Keratinocyte (primary cell): ENCODE measurements around the gene MTMR1. TPM values are rescaled to one million over a fixed set of nuclear protein-coding genes. Genes with fewer than 3 reads are reported as not detected.

Experiments used
- DNase-seq: peaks from one replicate; pipeline ENCODE4 v3.0.0-alpha.2; 2011; ENCODE audit warnings: low read depth, missing footprints, low spot score
- FAIRE-seq: peaks from 2 replicates; lab custom pipeline; 2011; peaks lifted over from hg19 to GRCh38; lab: Jason Lieb, UNC
- H2AFZ ChIP-seq: 2 replicates; pipeline ENCODE4 v1.6.0; 2012; ENCODE audit warnings: low read length, control low read depth, inconsistent platforms; ENCODE audit not compliant: control insufficient read depth
- H3K27ac ChIP-seq: 2 replicates; pipeline ENCODE4 v1.5.1; 2011; ENCODE audit warnings: low read length; ENCODE audit not compliant: control insufficient read depth, insufficient read depth
- H3K27me3 ChIP-seq: 3 replicates; pipeline ENCODE4 v1.6.0; 2011; ENCODE audit warnings: low read length; ENCODE audit not compliant: control insufficient read depth, insufficient read depth; ENCODE audit errors: extremely low read depth
- H3K36me3 ChIP-seq, 2 experiments: 2 replicates in 1 of 2; 3 replicates in 1 of 2; pipeline ENCODE4 v1.5.1; 2011; ENCODE audit warnings: low read length in 2 of 2, mild to moderate bottlenecking in 1 of 2; ENCODE audit not compliant: control insufficient read depth in 2 of 2, insufficient read depth in 2 of 2; ENCODE audit errors: extremely low read depth in 1 of 2
- H3K4me1 ChIP-seq: 3 replicates; pipeline ENCODE4 v1.5.1; 2011; ENCODE audit warnings: low read length; ENCODE audit not compliant: control insufficient read depth, insufficient read depth; ENCODE audit errors: extremely low read depth
- H3K4me2 ChIP-seq: 3 replicates; pipeline ENCODE4 v1.6.0; 2011; ENCODE audit warnings: low read depth, low read length; ENCODE audit not compliant: control insufficient read depth, insufficient read depth; ENCODE audit errors: extremely low read depth
- H3K4me3 ChIP-seq, 3 experiments: fragments of 200-600 bp in 1 of 3; sonication (generic) in 1 of 3; 2 replicates in 2 of 3; 3 replicates in 1 of 3; pipeline ENCODE4 v1.5.1; 2011 to 2016; ENCODE audit warnings: low read length in 3 of 3, mild to moderate bottlenecking in 3 of 3, control low read depth in 2 of 3, inconsistent platforms in 1 of 3, low read depth in 1 of 3, mixed read lengths in 1 of 3, mixed run types in 1 of 3, moderate library complexity in 1 of 3; ENCODE audit not compliant: control insufficient read depth in 2 of 3, insufficient read depth in 2 of 3; ENCODE audit errors: extremely low read depth in 1 of 3
- H3K79me2 ChIP-seq: 2 replicates; pipeline ENCODE4 v1.6.0; 2012; ENCODE audit warnings: low read length; ENCODE audit not compliant: control insufficient read depth, insufficient read depth
- H3K9ac ChIP-seq: 3 replicates; pipeline ENCODE4 v1.6.0; 2011; ENCODE audit warnings: low read length; ENCODE audit not compliant: control insufficient read depth, insufficient read depth; ENCODE audit errors: extremely low read depth
- H3K9me1 ChIP-seq: 3 replicates; pipeline ENCODE4 v1.6.0; 2011; ENCODE audit warnings: low read length; ENCODE audit not compliant: control insufficient read depth, insufficient read depth; ENCODE audit errors: extremely low read depth
- H3K9me3 ChIP-seq: 2 replicates; pipeline ENCODE4 v1.5.1; 2012; ENCODE audit warnings: low read depth, low read length; ENCODE audit not compliant: control insufficient read depth
- H4K20me1 ChIP-seq: 3 replicates; pipeline ENCODE4 v1.6.0; 2011; ENCODE audit warnings: low read length; ENCODE audit not compliant: control insufficient read depth, insufficient read depth; ENCODE audit errors: extremely low read depth
- EZH2 ChIP-seq: IDR thresholded peaks from one replicate; pipeline ENCODE4 v1.6.1; 2012; ENCODE audit warnings: inconsistent platforms, mild to moderate bottlenecking, low read length, moderate library complexity
- dilution Hi-C: fragments of 300-500 bp; cut with MboI; formaldehyde crosslinking; loops from one replicate; pipeline ENCODE4 v1.7.0; 2020; ENCODE audit warnings: low sequenced_read_pairs; ENCODE audit not compliant: extremely low pct_ligation_motif_present
- polyA plus RNA-seq, 5 experiments: library from polyadenylated mRNA; depleted of rRNA in 3 of 5; stranded (reverse) in 3 of 5; stranded (forward) in 1 of 5; unstranded in 1 of 5; fragments of >200 nt; gene quantifications; 1 replicate in 1 of 5; 2 replicates in 3 of 5; 3 replicates in 1 of 5; pipeline versions ENCODE4 v1.2.1 to v1.2.3, GENCODE V29; 2011 to 2012; ENCODE audit warnings: missing spikeins in 2 of 5, low read depth in 1 of 5, low replicate concordance in 1 of 5
- TF ChIP-seq, protein P1 (sequence below), 3 experiments: IDR thresholded peaks in 1 of 3; conservative IDR thresholded peaks in 1 of 3; optimal IDR thresholded peaks in 1 of 3; 2 replicates in 2 of 3; 3 replicates in 1 of 3; pipeline versions ENCODE3 to v1.5.1; 2011; ENCODE audit warnings: low read length in 3 of 3, mild to moderate bottlenecking in 3 of 3, moderate library complexity in 2 of 3, control low read depth in 1 of 3, inconsistent platforms in 1 of 3; ENCODE audit not compliant: insufficient read depth in 2 of 3; ENCODE audit errors: extremely low read depth in 1 of 3

The MTMR1 gene
- polyA plus RNA-seq, 1 donor (not counting 4 experiments of a cell fraction or from before 2014, with no cell fraction given), result 45.6 TPM

DNA sequence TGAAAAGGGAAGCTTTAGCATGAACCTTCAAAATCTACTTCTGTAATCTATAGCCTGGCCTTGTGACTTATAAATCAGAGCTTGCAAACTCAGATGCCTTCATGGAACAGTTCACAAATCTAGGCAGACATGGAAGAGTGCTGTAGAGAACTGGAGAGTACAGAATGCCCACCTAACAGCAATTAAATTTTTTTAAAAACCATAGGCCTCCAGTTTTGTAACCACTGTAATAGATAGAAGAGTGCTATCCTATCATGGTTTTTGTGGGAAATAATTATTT, 10.4 kb downstream of the MTMR1 start:
- H3K9ac ChIP-seq, result no peak overlapping the region
- H3K79me2 ChIP-seq, result peaks cover 15% of the 10 kb centered on the region
- H3K27ac ChIP-seq, result peak overlapping the region; percentile 22
- FAIRE-seq (no peak), DNase-seq (no peak)
- H3K4me1 ChIP-seq, result no peaks in the 10 kb centered on the region
- H3K9me1 ChIP-seq, result no peaks in the 10 kb centered on the region
- dilution Hi-C loops, result no loop called here
- H3K27me3 ChIP-seq, result no peaks in the 10 kb centered on the region
- no peaks in the 10 kb centered on the region for H4K20me1 ChIP-seq
- H3K4me3 ChIP-seq, result no peak overlapping the region
- no peak overlapping the region for H3K4me2 ChIP-seq
- H2AFZ ChIP-seq, result no peak overlapping the region
- no peaks in the 10 kb centered on the region for H3K36me3 ChIP-seq
- TF ChIP-seq, protein P1, sequence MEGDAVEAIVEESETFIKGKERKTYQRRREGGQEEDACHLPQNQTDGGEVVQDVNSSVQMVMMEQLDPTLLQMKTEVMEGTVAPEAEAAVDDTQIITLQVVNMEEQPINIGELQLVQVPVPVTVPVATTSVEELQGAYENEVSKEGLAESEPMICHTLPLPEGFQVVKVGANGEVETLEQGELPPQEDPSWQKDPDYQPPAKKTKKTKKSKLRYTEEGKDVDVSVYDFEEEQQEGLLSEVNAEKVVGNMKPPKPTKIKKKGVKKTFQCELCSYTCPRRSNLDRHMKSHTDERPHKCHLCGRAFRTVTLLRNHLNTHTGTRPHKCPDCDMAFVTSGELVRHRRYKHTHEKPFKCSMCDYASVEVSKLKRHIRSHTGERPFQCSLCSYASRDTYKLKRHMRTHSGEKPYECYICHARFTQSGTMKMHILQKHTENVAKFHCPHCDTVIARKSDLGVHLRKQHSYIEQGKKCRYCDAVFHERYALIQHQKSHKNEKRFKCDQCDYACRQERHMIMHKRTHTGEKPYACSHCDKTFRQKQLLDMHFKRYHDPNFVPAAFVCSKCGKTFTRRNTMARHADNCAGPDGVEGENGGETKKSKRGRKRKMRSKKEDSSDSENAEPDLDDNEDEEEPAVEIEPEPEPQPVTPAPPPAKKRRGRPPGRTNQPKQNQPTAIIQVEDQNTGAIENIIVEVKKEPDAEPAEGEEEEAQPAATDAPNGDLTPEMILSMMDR (optimal IDR thresholded peaks at IDR 0.05 in 1 of 3, IDR thresholded peaks at IDR 0.05 in 1 of 3, conservative IDR thresholded peaks at IDR 0.05 in 1 of 3; ENCODE audit: extremely low read depth in 1 of 3, insufficient read depth in 2 of 3, low read length in 3 of 3), result no peak
- no peak for TF ChIP-seq EZH2
- H3K9me3 ChIP-seq, result no peaks in the 10 kb centered on the region

DNA sequence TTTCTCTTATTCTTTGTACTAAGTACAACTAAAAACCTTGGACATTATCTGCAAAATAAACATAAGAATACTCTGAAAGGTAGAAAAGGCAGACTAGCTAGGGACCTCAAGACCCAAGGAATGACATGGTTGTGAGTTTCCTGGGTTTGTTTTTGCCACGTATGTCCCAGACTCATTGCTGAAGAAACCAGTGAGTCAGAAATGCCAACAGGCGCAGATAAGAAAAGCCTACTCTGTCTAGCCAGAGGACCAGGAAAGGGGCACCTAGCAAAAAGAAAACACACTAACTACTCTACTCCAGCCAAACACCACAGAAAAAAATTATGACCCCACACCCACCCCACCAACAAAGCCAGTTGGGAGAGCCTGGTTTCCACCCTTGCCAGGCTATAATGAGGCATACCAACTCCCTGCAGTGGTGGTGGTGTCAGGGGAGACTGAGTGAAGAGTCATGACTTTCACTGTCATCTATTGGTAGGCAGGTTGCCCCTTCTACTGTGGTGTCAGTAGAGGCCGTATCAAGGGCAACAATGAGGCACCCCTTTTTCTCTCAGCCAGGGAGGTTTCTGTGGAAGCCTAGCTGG, 10.9 kb downstream of the MTMR1 start:
- peak overlapping the region; percentile 39 for H3K27ac ChIP-seq
- no peak for FAIRE-seq
- no peak overlapping the region for H3K9ac ChIP-seq
- H3K36me3 ChIP-seq, result peaks cover 0 to 5% of the 10 kb centered on the region in 2 experiments
- H3K4me2 ChIP-seq, result no peak overlapping the region
- no peaks in the 10 kb centered on the region for H3K9me3 ChIP-seq
- no peak overlapping the region for H2AFZ ChIP-seq
- H3K79me2 ChIP-seq, result peaks cover 12% of the 10 kb centered on the region
- no peaks in the 10 kb centered on the region for H3K27me3 ChIP-seq
- no peaks in the 10 kb centered on the region for H3K9me1 ChIP-seq
- no peak for TF ChIP-seq EZH2
- TF ChIP-seq, protein P1 (optimal IDR thresholded peaks at IDR 0.05 in 1 of 3, IDR thresholded peaks at IDR 0.05 in 1 of 3, conservative IDR thresholded peaks at IDR 0.05 in 1 of 3; ENCODE audit: extremely low read depth in 1 of 3, insufficient read depth in 2 of 3, low read length in 3 of 3), result no peak
- dilution Hi-C loops, result no loop called here
- H3K4me3 ChIP-seq, result no peak overlapping the region
- H3K4me1 ChIP-seq, result no peaks in the 10 kb centered on the region
- no peak for DNase-seq
- no peaks in the 10 kb centered on the region for H4K20me1 ChIP-seq
